ENCODE data around the gene HMGCL.

HMGCL gene

DNA sequence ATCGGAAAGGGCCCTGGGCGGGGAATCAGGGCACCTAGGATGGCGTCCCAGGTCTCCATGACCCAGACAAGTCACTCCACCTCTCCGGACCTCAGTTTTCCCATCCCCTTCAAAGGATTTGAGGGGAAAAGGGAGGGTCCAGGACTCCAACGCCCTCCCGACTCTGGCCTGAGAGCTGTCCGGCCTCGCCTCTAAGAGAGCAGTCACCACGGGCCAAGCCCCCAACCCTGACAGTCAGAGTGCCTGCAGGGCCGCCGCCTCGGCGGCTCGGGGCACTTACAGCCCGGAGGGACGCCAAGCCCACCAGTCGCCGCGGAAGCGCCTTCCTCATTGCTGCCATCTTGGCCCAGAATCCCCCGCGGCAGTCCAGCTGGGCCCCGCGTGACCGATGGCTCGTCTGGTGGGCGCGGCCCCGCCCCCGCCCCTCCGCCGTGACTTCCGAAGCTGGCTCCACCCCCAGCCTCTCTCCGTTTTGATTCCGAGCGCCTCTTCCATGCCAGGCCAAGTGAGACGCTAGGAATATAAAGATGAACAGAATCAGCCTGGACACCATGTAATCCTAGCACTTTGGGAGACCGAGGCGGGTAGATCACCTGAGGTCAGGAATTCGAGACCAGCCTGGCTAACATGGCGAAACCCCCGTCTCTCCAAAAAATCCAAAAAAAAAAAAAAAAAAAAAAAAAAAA is at the start of gene HMGCL:
TSS of gene HMGCL (minus strand) at position 354 of the 686 bp plus-strand sequence. CDS start at position 340, 14 bp downstream.
- H3K27me3 ChIP-seq (ENCODE audit: insufficient read depth, low read length): no peaks in the 10 kb centered on the region
- H3K4me3 ChIP-seq (ENCODE audit: low read depth, low read length): peak within 1 kb of the TSS; percentile 96
- H2AFZ ChIP-seq (ENCODE audit: low read length, unreplicated experiment): peak within 1 kb of the TSS; percentile 85
- H3K27ac ChIP-seq (ENCODE audit: low read depth, low read length): peak within 1 kb of the TSS; percentile 69
- peaks cover 17% of the 10 kb centered on the region for H3K79me2 ChIP-seq (ENCODE audit: control insufficient read depth, insufficient read depth, low read length, unreplicated experiment)
- peaks cover 12% of the 10 kb centered on the region for H3K4me1 ChIP-seq (ENCODE audit: control insufficient read depth, insufficient read depth, low read length, unreplicated experiment)
- H3K36me3 ChIP-seq (ENCODE audit: insufficient read depth, low read length): no peaks in the 10 kb centered on the region

DNA sequence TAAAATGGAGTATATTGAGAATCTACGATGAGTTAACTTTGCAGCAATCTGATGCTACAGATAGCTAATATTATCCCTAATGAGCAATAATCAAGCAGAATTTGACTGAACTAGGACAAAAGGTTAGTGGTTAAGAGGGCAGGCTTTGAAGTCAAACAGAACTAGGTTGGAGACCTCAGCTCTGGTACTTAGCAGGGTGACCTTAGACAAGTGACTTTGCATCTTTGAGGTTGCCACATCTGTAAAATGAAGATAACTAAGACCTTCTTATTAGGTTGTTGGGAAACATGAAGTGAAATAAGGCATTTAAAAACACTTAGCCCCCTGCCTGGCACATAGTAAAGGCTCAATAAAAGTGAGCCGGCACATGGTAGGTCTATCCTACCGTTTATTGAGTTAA is 47.2 kb upstream of the HMGCL start:
- Histone ChIP-seq H3K27ac (ENCODE audit: low read depth, low read length) (no peak overlapping the region), H3K79me2 (ENCODE audit: control insufficient read depth, insufficient read depth, low read length, unreplicated experiment) (no peaks in the 10 kb centered on the region), H2AFZ (ENCODE audit: low read length, unreplicated experiment) (no peak overlapping the region), H3K36me3 (ENCODE audit: insufficient read depth, low read length) (no peaks in the 10 kb centered on the region), H3K27me3 (ENCODE audit: insufficient read depth, low read length) (no peaks in the 10 kb centered on the region), H3K4me1 (ENCODE audit: control insufficient read depth, insufficient read depth, low read length, unreplicated experiment) (no peaks in the 10 kb centered on the region), H3K4me3 (ENCODE audit: low read depth, low read length) (no peak overlapping the region)

DNA sequence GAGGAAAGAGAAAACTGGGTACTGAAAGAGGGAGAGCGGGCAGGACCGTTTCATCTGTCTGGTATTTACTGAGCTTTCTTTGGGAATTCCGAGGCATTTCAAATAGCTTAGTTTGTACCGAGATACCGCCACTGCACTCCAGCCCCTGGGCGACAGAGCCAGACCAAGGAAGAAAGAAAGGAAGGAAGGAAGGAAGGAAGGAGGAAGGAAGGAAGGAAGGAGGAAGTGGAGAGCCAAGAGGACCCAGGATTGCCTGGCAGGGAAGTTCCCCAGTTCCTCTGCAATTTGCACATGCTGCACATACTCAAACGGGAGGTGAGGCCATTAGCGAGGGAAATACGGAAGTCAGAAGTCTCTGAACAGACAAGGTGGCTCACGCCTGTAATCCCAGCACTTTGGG is 43.8 kb upstream of the HMGCL start:
- Histone ChIP-seq H2AFZ (ENCODE audit: low read length, unreplicated experiment) (peak overlapping the region; percentile 77), H3K36me3 (ENCODE audit: insufficient read depth, low read length) (no peaks in the 10 kb centered on the region), H3K27ac (ENCODE audit: low read depth, low read length) (no peak overlapping the region), H3K27me3 (ENCODE audit: insufficient read depth, low read length) (no peaks in the 10 kb centered on the region), H3K4me3 (ENCODE audit: low read depth, low read length) (peak overlapping the region; percentile 77), H3K79me2 (ENCODE audit: control insufficient read depth, insufficient read depth, low read length, unreplicated experiment) (no peaks in the 10 kb centered on the region), H3K4me1 (ENCODE audit: control insufficient read depth, insufficient read depth, low read length, unreplicated experiment) (peaks cover 2% of the 10 kb centered on the region)

DNA sequence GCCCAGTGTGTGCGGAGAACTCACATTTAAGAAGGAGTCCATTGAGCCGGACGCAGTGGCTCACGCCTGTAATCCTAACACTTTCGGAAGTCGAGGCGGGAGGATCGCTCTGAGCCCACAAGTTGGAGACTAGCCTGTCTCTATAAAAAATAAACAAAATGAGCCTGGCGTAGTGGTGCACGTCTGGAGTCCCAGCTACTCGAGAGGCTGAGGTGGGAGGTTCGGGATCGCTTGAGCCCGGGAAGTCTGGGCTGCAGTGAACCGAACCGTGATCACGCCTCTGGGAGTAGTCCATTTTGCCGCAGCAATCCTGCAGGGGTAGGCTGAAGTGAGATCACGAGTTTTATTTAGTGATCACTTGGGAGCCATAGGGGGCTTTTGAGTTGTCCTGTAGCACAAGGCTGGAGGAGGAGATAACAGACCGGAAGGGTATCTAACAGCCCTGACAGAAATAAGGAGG is 43.4 kb upstream of the HMGCL start:
- peak overlapping the region; percentile 77 for H3K4me3 ChIP-seq (ENCODE audit: low read depth, low read length)
- no peaks in the 10 kb centered on the region for H3K27me3 ChIP-seq (ENCODE audit: insufficient read depth, low read length)
- H3K4me1 ChIP-seq (ENCODE audit: control insufficient read depth, insufficient read depth, low read length, unreplicated experiment): peaks cover 2% of the 10 kb centered on the region
- no peaks in the 10 kb centered on the region for H3K36me3 ChIP-seq (ENCODE audit: insufficient read depth, low read length)
- no peak overlapping the region for H3K27ac ChIP-seq (ENCODE audit: low read depth, low read length)
- peak overlapping the region; percentile 77 for H2AFZ ChIP-seq (ENCODE audit: low read length, unreplicated experiment)
- no peaks in the 10 kb centered on the region for H3K79me2 ChIP-seq (ENCODE audit: control insufficient read depth, insufficient read depth, low read length, unreplicated experiment)

DNA sequence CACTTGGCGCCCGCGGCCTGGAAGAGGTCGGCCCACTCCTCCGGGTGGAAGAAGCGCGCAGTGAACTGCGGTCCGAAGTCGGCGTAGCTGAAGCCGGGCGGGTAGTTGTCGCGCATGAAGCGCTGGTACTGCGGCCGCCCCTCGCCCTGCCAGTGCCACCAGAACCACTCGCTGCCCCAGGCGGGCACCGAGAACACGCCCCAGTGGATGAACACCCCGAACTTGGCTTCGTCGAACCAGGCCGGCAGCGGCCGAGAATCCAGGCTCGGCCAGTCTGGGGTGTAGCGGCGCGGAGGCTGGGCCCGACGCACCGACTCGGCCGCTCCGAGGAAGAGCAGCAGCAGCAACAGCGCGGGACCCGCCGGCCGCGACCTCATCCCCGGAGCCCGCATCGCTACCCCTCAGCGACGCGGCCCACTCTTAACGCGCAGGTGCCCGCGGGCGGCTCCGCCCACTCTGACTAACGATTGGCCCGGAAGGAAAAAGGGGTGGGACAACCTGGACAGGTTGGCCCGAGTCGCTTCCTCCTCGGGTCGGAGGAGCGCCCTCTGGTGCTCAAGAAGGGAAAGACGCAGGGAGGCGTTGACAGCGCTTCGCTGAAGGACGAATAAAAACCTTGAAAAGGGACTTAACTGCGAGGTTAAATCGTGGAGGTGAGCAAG is 42.8 kb upstream of the HMGCL start, which contains the start of gene FUCA1:
TSS of gene FUCA1 (minus strand) at position 396 of the 662 bp plus-strand sequence. CDS start at position 392, 4 bp downstream.
- Histone ChIP-seq H2AFZ (ENCODE audit: low read length, unreplicated experiment) (peak within 1 kb of the TSS; percentile 77), H3K4me1 (ENCODE audit: control insufficient read depth, insufficient read depth, low read length, unreplicated experiment) (peaks cover 2% of the 10 kb centered on the region), H3K27me3 (ENCODE audit: insufficient read depth, low read length) (no peaks in the 10 kb centered on the region), H3K36me3 (ENCODE audit: insufficient read depth, low read length) (no peaks in the 10 kb centered on the region), H3K4me3 (ENCODE audit: low read depth, low read length) (peak within 1 kb of the TSS; percentile 77), H3K79me2 (ENCODE audit: control insufficient read depth, insufficient read depth, low read length, unreplicated experiment) (no peaks in the 10 kb centered on the region), H3K27ac (ENCODE audit: low read depth, low read length) (no peak within 1 kb of the TSS)

DNA sequence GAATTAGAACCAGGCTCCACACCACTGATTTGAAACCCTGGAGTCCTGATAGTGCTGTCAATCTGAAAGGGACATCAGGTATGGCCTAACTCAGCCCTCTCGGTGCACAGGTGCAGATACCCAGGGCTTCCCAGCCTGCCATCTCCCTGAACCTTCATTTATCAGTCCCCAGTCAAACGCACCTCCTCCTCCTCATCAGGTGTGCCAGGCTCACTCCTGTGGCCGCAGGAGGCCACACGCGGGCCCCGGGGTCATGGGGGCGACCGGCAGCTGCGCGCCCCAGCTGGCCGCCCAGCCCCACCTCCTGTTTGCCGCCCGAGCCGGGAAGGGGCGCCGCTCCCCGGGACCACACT is 42.3 kb upstream of the HMGCL start:
- peaks cover 2% of the 10 kb centered on the region for H3K4me1 ChIP-seq (ENCODE audit: control insufficient read depth, insufficient read depth, low read length, unreplicated experiment)
- H3K4me3 ChIP-seq (ENCODE audit: low read depth, low read length): peak overlapping the region; percentile 77
- no peaks in the 10 kb centered on the region for H3K27me3 ChIP-seq (ENCODE audit: insufficient read depth, low read length)
- H3K27ac ChIP-seq (ENCODE audit: low read depth, low read length): no peak overlapping the region
- H2AFZ ChIP-seq (ENCODE audit: low read length, unreplicated experiment): peak overlapping the region; percentile 40
- no peaks in the 10 kb centered on the region for H3K36me3 ChIP-seq (ENCODE audit: insufficient read depth, low read length)
- no peaks in the 10 kb centered on the region for H3K79me2 ChIP-seq (ENCODE audit: control insufficient read depth, insufficient read depth, low read length, unreplicated experiment)

DNA sequence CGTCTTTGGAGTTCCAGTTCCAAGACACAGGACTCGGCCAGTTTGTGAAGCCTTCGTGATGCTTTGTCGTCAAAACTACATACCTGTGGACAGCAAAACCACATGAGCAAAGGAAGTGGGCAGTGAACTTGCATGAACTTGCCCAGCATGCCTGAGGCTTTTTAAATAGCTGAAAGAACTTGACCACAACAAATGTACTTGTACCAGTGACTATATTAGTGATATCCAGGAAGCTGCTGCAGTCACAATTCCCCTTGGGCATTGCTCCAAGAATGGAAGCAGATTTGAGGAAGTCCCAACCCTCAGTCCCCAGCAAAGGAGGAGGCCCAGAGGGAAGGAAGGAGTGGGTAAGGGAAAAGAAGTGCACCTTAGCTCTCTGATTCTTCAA is 40.3 kb upstream of the HMGCL start:
- no peaks in the 10 kb centered on the region for H3K79me2 ChIP-seq (ENCODE audit: control insufficient read depth, insufficient read depth, low read length, unreplicated experiment)
- H3K36me3 ChIP-seq (ENCODE audit: insufficient read depth, low read length): no peaks in the 10 kb centered on the region
- peaks cover 2% of the 10 kb centered on the region for H3K4me1 ChIP-seq (ENCODE audit: control insufficient read depth, insufficient read depth, low read length, unreplicated experiment)
- H3K27me3 ChIP-seq (ENCODE audit: insufficient read depth, low read length): no peaks in the 10 kb centered on the region
- no peak overlapping the region for H2AFZ ChIP-seq (ENCODE audit: low read length, unreplicated experiment)
- no peak overlapping the region for H3K27ac ChIP-seq (ENCODE audit: low read depth, low read length)
- no peak overlapping the region for H3K4me3 ChIP-seq (ENCODE audit: low read depth, low read length)

DNA sequence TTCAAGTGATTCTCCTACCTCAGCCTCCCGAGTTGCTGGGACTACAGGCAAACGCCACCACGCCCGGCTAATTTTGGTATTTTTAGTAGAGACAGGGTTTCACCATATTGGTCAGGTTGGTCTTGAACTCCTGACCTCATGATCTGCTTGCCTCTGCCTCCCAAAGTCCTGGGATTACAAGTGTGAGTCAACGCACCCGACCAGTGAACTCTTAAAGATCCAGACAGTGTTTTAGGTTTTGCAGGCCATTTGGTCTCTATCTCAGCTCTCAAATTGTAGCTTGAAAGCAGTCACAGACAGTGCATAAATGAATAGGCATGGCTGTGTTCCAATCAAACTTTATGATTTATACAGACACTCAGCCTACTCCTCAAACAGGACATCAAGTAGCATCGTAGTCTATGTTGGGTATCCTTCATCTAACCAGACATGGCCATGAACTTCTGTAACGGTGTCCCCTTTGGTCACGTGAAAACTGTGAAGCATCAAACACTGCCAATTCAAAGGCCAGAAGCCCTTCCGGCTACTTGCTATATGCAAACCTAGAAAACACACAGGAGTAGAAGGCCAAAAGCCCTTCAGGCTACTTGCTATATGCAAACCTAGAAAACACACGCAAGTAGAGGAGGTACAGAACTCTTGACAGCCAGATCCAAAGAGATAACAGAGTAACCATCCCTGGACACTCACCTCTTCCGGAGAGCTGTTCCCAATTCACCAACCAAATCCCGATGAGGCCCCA is 39.7 kb upstream of the HMGCL start:
- Histone ChIP-seq H3K4me3 (ENCODE audit: low read depth, low read length) (no peak overlapping the region), H3K27ac (ENCODE audit: low read depth, low read length) (no peak overlapping the region), H3K27me3 (ENCODE audit: insufficient read depth, low read length) (no peaks in the 10 kb centered on the region), H2AFZ (ENCODE audit: low read length, unreplicated experiment) (no peak overlapping the region), H3K36me3 (ENCODE audit: insufficient read depth, low read length) (no peaks in the 10 kb centered on the region), H3K4me1 (ENCODE audit: control insufficient read depth, insufficient read depth, low read length, unreplicated experiment) (peaks cover 2% of the 10 kb centered on the region), H3K79me2 (ENCODE audit: control insufficient read depth, insufficient read depth, low read length, unreplicated experiment) (no peaks in the 10 kb centered on the region)

DNA sequence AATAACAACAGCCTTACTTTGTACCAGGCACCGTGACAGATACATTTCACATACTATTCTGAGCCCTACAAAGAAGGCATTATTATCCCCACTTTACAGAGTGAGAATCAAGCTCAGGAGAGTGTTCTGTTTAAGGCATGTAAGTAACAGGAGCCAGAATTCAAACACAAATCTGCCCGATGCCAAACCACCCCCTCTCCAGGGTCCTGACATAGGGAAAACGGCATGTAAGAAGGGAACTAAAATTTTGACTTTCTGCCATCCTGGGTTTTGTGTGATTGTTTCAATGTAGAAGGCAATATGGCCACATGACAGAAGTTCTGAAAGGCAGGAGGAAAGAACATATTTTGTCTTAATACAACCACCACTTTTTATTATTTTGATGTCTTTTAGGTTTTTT is 37.4 kb upstream of the HMGCL start:
- H3K27ac ChIP-seq (ENCODE audit: low read depth, low read length): no peak overlapping the region
- no peak overlapping the region for H2AFZ ChIP-seq (ENCODE audit: low read length, unreplicated experiment)
- H3K4me1 ChIP-seq (ENCODE audit: control insufficient read depth, insufficient read depth, low read length, unreplicated experiment): peaks cover 2% of the 10 kb centered on the region
- H3K4me3 ChIP-seq (ENCODE audit: low read depth, low read length): no peak overlapping the region
- H3K36me3 ChIP-seq (ENCODE audit: insufficient read depth, low read length): no peaks in the 10 kb centered on the region
- H3K79me2 ChIP-seq (ENCODE audit: control insufficient read depth, insufficient read depth, low read length, unreplicated experiment): no peaks in the 10 kb centered on the region
- H3K27me3 ChIP-seq (ENCODE audit: insufficient read depth, low read length): no peaks in the 10 kb centered on the region

DNA sequence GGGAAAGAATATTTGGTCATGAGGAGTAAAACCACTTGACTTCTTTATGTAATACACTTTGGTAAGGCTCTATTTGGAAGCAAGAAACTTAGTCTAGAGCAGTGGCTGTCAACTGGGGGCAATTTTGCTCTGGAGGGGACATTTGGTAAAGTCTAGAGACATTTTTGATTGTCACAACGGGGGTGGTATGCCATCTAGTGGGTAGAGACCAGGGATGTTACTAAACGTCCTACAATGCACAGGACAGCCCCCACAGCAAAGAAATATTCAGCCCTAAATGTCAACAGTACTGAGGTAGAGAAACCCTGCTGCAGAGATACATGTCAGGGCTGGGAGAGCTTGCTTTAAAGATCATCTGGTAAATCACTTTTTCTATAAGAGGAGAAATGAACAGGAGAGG is 29.3 kb upstream of the HMGCL start:
- Histone ChIP-seq H3K27ac (ENCODE audit: low read depth, low read length) (no peak overlapping the region), H3K79me2 (ENCODE audit: control insufficient read depth, insufficient read depth, low read length, unreplicated experiment) (no peaks in the 10 kb centered on the region), H3K4me3 (ENCODE audit: low read depth, low read length) (no peak overlapping the region), H3K4me1 (ENCODE audit: control insufficient read depth, insufficient read depth, low read length, unreplicated experiment) (no peaks in the 10 kb centered on the region), H3K27me3 (ENCODE audit: insufficient read depth, low read length) (no peaks in the 10 kb centered on the region), H2AFZ (ENCODE audit: low read length, unreplicated experiment) (no peak overlapping the region), H3K36me3 (ENCODE audit: insufficient read depth, low read length) (no peaks in the 10 kb centered on the region)
